ENCODE results near the gene NEO1.

DNA sequence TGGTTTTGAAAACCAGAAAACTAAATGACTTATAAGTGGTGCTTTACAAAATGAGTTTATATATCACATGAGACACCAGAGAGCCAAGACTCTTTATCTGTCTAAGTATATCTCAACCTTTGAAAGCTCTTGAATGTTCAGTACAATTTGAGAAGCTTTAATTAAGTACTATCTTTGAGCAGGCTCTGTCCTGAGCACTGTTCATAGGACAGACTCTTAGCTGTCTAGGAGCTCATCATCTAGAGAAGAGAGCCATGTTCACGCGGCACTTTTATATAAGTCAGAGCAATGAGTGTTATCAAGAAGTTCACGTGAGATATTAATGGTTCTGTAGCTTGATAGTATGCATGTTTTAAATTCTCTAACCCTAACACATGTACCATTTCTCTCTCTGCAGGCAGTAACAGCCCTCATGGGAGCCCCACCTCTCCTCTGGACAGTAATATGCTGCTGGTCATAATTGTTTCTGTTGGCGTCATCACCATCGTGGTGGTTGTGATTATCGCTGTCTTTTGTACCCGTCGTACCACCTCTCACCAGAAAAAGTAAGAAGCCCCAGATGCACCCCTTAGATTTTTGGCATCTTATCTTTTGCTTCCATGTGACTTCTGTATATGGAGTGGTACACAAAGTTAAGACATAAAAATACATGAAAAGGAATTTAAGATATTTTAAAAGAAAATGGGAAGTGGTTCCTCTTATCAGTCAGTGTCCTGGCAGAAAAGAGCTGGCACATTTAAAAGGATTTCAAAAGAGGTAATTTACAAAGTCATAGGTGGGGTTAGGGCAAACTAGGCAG, 230.5 kb downstream of the NEO1 start:
- TF ChIP-seq, protein P1, sequence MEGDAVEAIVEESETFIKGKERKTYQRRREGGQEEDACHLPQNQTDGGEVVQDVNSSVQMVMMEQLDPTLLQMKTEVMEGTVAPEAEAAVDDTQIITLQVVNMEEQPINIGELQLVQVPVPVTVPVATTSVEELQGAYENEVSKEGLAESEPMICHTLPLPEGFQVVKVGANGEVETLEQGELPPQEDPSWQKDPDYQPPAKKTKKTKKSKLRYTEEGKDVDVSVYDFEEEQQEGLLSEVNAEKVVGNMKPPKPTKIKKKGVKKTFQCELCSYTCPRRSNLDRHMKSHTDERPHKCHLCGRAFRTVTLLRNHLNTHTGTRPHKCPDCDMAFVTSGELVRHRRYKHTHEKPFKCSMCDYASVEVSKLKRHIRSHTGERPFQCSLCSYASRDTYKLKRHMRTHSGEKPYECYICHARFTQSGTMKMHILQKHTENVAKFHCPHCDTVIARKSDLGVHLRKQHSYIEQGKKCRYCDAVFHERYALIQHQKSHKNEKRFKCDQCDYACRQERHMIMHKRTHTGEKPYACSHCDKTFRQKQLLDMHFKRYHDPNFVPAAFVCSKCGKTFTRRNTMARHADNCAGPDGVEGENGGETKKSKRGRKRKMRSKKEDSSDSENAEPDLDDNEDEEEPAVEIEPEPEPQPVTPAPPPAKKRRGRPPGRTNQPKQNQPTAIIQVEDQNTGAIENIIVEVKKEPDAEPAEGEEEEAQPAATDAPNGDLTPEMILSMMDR (CRISPR knock-in tag; IDR thresholded peaks at IDR 0.05), result no peak
- TF ChIP-seq, protein P2, sequence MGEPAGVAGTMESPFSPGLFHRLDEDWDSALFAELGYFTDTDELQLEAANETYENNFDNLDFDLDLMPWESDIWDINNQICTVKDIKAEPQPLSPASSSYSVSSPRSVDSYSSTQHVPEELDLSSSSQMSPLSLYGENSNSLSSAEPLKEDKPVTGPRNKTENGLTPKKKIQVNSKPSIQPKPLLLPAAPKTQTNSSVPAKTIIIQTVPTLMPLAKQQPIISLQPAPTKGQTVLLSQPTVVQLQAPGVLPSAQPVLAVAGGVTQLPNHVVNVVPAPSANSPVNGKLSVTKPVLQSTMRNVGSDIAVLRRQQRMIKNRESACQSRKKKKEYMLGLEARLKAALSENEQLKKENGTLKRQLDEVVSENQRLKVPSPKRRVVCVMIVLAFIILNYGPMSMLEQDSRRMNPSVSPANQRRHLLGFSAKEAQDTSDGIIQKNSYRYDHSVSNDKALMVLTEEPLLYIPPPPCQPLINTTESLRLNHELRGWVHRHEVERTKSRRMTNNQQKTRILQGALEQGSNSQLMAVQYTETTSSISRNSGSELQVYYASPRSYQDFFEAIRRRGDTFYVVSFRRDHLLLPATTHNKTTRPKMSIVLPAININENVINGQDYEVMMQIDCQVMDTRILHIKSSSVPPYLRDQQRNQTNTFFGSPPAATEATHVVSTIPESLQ (CRISPR knock-in tag; conservative IDR thresholded peaks at IDR 0.05), result no peak
- TF ChIP-seq KLF6 (CRISPR knock-in tag; IDR thresholded peaks at IDR 0.05), result no peak
- TF ChIP-seq, protein P3, sequence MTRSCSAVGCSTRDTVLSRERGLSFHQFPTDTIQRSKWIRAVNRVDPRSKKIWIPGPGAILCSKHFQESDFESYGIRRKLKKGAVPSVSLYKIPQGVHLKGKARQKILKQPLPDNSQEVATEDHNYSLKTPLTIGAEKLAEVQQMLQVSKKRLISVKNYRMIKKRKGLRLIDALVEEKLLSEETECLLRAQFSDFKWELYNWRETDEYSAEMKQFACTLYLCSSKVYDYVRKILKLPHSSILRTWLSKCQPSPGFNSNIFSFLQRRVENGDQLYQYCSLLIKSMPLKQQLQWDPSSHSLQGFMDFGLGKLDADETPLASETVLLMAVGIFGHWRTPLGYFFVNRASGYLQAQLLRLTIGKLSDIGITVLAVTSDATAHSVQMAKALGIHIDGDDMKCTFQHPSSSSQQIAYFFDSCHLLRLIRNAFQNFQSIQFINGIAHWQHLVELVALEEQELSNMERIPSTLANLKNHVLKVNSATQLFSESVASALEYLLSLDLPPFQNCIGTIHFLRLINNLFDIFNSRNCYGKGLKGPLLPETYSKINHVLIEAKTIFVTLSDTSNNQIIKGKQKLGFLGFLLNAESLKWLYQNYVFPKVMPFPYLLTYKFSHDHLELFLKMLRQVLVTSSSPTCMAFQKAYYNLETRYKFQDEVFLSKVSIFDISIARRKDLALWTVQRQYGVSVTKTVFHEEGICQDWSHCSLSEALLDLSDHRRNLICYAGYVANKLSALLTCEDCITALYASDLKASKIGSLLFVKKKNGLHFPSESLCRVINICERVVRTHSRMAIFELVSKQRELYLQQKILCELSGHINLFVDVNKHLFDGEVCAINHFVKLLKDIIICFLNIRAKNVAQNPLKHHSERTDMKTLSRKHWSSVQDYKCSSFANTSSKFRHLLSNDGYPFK (CRISPR knock-in tag; IDR thresholded peaks at IDR 0.05; ENCODE audit: borderline replicate concordance), result no peak
- no peak for TF ChIP-seq ZNF549 (CRISPR knock-in tag; IDR thresholded peaks at IDR 0.05)
- TF ChIP-seq HOXA7 (CRISPR knock-in tag; IDR thresholded peaks at IDR 0.05), result no peak
- TF ChIP-seq NR2F1 (CRISPR knock-in tag; IDR thresholded peaks at IDR 0.05), result no peak
- TF ChIP-seq GTF2F1 (IDR thresholded peaks at IDR 0.05; ENCODE audit: low read length), result no peak
- no peak for TF ChIP-seq POLR2A (IDR thresholded peaks at IDR 0.05; ENCODE audit: insufficient read depth in 1 of 2, low read depth in 2 of 2, low read length in 2 of 2)
- no peak for TF ChIP-seq ZNF564 (CRISPR knock-in tag; IDR thresholded peaks at IDR 0.05)
- TF ChIP-seq ZNF20 (CRISPR knock-in tag; IDR thresholded peaks at IDR 0.05), result no peak
- TF ChIP-seq, protein P4, sequence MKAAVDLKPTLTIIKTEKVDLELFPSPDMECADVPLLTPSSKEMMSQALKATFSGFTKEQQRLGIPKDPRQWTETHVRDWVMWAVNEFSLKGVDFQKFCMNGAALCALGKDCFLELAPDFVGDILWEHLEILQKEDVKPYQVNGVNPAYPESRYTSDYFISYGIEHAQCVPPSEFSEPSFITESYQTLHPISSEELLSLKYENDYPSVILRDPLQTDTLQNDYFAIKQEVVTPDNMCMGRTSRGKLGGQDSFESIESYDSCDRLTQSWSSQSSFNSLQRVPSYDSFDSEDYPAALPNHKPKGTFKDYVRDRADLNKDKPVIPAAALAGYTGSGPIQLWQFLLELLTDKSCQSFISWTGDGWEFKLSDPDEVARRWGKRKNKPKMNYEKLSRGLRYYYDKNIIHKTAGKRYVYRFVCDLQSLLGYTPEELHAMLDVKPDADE (CRISPR knock-in tag; IDR thresholded peaks at IDR 0.05), result no peak
